ENCODE results near the gene C9orf40. TPM values are rescaled to one million over a fixed set of nuclear protein-coding genes. Genes with fewer than 3 reads are reported as not detected.

Gene C9orf40
- total RNA-seq, 1 donor: 8.6 TPM

DNA sequence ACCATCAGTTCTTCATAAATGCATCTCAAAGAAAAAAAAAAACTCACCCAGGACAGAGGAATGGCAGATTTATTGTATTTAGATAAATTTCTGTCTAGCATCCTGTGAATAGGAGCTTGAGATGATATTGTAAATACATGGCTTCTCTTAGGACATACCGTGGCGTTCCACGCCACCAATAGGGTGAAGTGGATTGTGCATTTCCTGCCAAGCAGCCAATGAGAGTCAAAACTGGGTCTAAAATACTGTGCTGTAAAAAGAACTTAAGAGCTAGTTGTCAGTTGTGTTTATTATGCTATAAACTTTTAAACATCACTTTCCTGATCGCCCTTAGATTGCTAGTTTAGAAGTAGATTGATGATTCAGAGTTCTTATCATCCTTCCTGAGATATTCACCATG, 44.0 kb downstream of the C9orf40 start:
- H3K4me3 ChIP-seq (ENCODE audit: low read depth, low read length): no peak overlapping the region
- no peak for DNase-seq (ENCODE audit: low read depth)
- TF ChIP-seq, protein P1, sequence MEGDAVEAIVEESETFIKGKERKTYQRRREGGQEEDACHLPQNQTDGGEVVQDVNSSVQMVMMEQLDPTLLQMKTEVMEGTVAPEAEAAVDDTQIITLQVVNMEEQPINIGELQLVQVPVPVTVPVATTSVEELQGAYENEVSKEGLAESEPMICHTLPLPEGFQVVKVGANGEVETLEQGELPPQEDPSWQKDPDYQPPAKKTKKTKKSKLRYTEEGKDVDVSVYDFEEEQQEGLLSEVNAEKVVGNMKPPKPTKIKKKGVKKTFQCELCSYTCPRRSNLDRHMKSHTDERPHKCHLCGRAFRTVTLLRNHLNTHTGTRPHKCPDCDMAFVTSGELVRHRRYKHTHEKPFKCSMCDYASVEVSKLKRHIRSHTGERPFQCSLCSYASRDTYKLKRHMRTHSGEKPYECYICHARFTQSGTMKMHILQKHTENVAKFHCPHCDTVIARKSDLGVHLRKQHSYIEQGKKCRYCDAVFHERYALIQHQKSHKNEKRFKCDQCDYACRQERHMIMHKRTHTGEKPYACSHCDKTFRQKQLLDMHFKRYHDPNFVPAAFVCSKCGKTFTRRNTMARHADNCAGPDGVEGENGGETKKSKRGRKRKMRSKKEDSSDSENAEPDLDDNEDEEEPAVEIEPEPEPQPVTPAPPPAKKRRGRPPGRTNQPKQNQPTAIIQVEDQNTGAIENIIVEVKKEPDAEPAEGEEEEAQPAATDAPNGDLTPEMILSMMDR (IDR thresholded peaks at IDR 0.05; ENCODE audit: insufficient read depth, low read depth, low read length): no peak

DNA sequence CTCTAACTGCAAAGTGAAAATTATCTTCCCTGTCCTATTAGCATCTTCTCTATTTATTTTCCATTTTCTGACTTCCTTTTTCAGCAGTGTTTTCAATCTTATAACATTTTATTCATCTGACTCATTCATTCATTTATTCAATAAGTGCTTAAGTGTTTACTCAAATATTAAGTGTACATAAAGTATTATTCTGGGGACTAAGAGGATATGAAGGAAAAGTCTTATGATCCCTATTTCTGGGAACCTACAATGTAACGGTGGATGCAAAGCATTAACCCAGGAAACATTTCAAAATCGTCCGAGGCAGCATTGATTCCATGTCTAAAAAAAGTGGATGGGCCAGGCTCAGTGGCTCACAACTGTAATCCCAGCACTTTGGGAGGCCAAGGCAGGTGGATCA, 45.6 kb downstream of the C9orf40 start:
- DNase-seq (ENCODE audit: low read depth): no peak
- no peak overlapping the region for H3K4me3 ChIP-seq (ENCODE audit: low read depth, low read length)
- TF ChIP-seq, protein P1 (IDR thresholded peaks at IDR 0.05; ENCODE audit: insufficient read depth, low read depth, low read length): no peak

DNA sequence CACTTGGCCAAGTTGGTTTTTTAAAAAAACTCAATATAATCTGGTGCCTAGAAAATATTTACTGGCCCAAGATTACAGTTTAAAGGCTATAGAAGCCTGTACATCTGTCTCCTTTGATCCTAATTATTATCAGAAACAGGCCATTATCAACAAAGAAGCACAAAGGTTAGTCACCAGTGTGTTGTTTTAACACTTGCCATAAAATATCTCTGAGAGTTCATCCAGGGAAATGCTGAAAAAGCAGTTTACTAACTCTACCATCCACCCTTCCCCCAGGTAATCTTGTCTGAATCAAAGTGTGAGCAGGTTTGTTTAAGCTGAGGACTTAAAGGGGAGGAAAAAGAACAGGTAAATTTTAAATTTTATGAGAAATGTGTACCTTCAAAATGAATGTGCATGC, 51.7 kb downstream of the C9orf40 start:
- DNase-seq (ENCODE audit: low read depth): no peak
- TF ChIP-seq, protein P1 (IDR thresholded peaks at IDR 0.05; ENCODE audit: insufficient read depth, low read depth, low read length): no peak
- no peak overlapping the region for H3K4me3 ChIP-seq (ENCODE audit: low read depth, low read length)

Other genes with a start within 250 kb of the C9orf40 start
- under 0.01 TPM in 2 replicates for gene TRPM6, start 65.0 kb downstream of the C9orf40 start, total RNA-seq
- gene CARNMT1, start 75.4 kb upstream of the C9orf40 start, total RNA-seq: 26.4 and 42.7 TPM in 2 replicates
- 8.6 and 11.9 TPM in 2 replicates for gene NMRK1, start 135.2 kb upstream of the C9orf40 start, total RNA-seq
- gene OSTF1, start 135.6 kb upstream of the C9orf40 start, total RNA-seq: 30.6 and 31.1 TPM in 2 replicates